HepG2 (cell line): ENCODE results near the gene SERINC4. TPM values are rescaled to one million over a fixed set of nuclear protein-coding genes. Genes with fewer than 3 reads are reported as not detected.
A peak's percentile ranks its signal among the peaks of the same experiment; 100 is the strongest.

Experiments used
- ARNT2 ChIP-seq: sonication (generic); formaldehyde crosslinking; IDR thresholded peaks from 2 replicates; pipeline ENCODE4 v1.8.0; 2022; ENCODE audit warnings: mild to moderate bottlenecking, low read depth, missing genetic modification reagents, moderate library complexity
- BORCS8-MEF2B ChIP-seq: sonication (generic); formaldehyde crosslinking; IDR thresholded peaks from 2 replicates; pipeline ENCODE4 v1.8.0; 2022; ENCODE audit warnings: mild to moderate bottlenecking, missing genetic modification reagents
- CBX5 ChIP-seq: sonication (generic); formaldehyde crosslinking; IDR thresholded peaks from 2 replicates; pipeline ENCODE4 v1.4.0; 2020; ENCODE audit warnings: missing genetic modification reagents, borderline replicate concordance
- GABPA ChIP-seq, 2 experiments: IDR thresholded peaks; 2 replicates each; pipeline ENCODE4 v1.6.1; 2011 to 2016; ENCODE audit warnings: low read depth in 2 of 2, low read length in 1 of 2, missing biosample characterization in 1 of 2, missing genetic modification characterization in 1 of 2
- NR2C2 ChIP-seq: sonication (generic); formaldehyde crosslinking; IDR thresholded peaks from 2 replicates; pipeline ENCODE4 v1.4.0; 2020; ENCODE audit warnings: missing genetic modification reagents, mild to moderate bottlenecking, moderate library complexity, borderline replicate concordance
- REPIN1 ChIP-seq: sonication (generic); formaldehyde crosslinking; IDR thresholded peaks from 2 replicates; pipeline ENCODE4 v1.8.0; 2022; ENCODE audit warnings: missing genetic modification reagents, low read depth, mild to moderate bottlenecking, borderline replicate concordance
- SPEN ChIP-seq: sonication (generic); formaldehyde crosslinking; IDR thresholded peaks from 2 replicates; pipeline ENCODE4 v1.5.1; 2020; ENCODE audit warnings: low read depth, mild to moderate bottlenecking, missing genetic modification reagents
- TCF7 ChIP-seq: sonication (generic); IDR thresholded peaks from 2 replicates; pipeline ENCODE4 v1.6.1; 2016; ENCODE audit warnings: antibody characterized with exemption, low read depth
- ZSCAN9 ChIP-seq: IDR thresholded peaks from 2 replicates; pipeline ENCODE4 v1.6.1; 2016; ENCODE audit warnings: borderline replicate concordance
- polyA plus RNA-seq, 8 experiments: library from polyadenylated mRNA; depleted of rRNA in 3 of 8; stranded (reverse) in 7 of 8; unstranded in 1 of 8; fragments of >200 nt; fragmentation: Illumina TruSeq in 4 of 8; extraction: Trizol in 4 of 8; gene quantifications; 2 replicates each; pipeline versions ENCODE4 v1.2.1 to v1.2.3, GENCODE V29; 2011 to 2016; ENCODE audit warnings: low read depth in 4 of 8, missing spikeins in 1 of 8, mixed read lengths in 1 of 8; ENCODE audit not compliant: insufficient read depth in 1 of 8
- total RNA-seq, 5 experiments: library from RNA; depleted of rRNA; stranded (reverse); fragments of >200 nt; fragmentation: Illumina TruSeq; extraction: Trizol; gene quantifications; 2 replicates each; pipeline ENCODE4 v1.2.3, GENCODE V29; 2016; ENCODE audit warnings: low read depth in 1 of 5
- TF ChIP-seq, protein P1 (sequence below): sonication (generic); formaldehyde crosslinking; IDR thresholded peaks from one replicate; pipeline ENCODE4 v1.5.1; 2020; ENCODE audit warnings: mild to moderate bottlenecking, missing genetic modification reagents; ENCODE audit errors: not compliant biosample characterization
- TF ChIP-seq, protein P2 (sequence below): IDR thresholded peaks from 2 replicates; pipeline ENCODE4 v1.6.1; 2018; ENCODE audit warnings: missing genetic modification reagents
- TF ChIP-seq, protein P3 (sequence below): sonication (generic); formaldehyde crosslinking; IDR thresholded peaks from 2 replicates; pipeline ENCODE4 v1.4.0; 2020; ENCODE audit warnings: missing genetic modification reagents, mild to moderate bottlenecking, borderline replicate concordance
- TF ChIP-seq, protein P4 (sequence below): sonication (generic); formaldehyde crosslinking; IDR thresholded peaks from 2 replicates; pipeline ENCODE4 v1.4.0; 2020; ENCODE audit warnings: missing genetic modification reagents, mild to moderate bottlenecking, borderline replicate concordance

Gene SERINC4
- total and polyA plus RNA-seq, 2 of the 13 experiments (the other 11 are each of a cell fraction or from before 2014, with no cell fraction given) = not detected

DNA sequence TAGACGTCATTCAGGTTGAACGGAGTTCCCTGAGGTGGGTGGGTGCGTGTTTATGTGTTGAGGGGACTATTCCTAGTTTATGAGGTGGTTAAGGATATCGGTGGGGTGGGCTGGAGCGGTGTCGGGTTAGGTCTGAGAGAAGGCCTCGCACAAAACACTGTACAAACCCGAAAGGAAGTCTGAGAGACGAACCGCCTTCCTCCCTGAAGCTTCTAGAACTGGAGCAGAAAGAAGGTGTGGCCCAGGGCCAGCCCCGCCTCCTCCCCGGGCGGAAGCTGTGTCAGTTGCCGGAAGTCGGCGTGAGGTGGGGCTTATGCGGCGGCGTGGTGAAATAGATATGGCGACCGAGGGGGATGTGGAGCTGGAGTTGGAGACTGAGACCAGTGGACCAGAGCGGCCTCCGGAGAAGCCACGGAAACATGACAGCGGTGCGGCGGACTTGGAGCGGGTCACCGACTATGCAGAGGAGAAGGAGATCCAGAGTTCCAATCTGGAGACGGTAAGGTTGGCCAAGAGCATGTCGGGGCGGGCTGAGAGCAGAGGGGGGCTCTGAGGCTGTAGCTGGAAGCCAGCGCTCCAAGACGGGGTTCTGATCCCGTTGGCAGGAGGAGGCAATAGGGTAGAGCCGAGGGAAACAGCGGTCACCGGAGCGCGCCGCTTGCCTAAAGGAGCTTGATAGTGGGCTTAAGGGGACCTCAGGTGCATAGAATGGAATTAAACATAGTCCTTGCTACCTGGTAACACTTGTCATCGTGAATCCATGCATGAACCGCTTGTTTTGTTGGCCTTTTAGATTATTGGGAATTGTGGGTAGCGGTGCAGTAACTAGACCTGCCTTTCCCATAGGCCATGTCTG is 494 bp upstream of the SERINC4 start, which contains the start of gene HYPK (continued):
- TF ChIP-seq, protein P1, sequence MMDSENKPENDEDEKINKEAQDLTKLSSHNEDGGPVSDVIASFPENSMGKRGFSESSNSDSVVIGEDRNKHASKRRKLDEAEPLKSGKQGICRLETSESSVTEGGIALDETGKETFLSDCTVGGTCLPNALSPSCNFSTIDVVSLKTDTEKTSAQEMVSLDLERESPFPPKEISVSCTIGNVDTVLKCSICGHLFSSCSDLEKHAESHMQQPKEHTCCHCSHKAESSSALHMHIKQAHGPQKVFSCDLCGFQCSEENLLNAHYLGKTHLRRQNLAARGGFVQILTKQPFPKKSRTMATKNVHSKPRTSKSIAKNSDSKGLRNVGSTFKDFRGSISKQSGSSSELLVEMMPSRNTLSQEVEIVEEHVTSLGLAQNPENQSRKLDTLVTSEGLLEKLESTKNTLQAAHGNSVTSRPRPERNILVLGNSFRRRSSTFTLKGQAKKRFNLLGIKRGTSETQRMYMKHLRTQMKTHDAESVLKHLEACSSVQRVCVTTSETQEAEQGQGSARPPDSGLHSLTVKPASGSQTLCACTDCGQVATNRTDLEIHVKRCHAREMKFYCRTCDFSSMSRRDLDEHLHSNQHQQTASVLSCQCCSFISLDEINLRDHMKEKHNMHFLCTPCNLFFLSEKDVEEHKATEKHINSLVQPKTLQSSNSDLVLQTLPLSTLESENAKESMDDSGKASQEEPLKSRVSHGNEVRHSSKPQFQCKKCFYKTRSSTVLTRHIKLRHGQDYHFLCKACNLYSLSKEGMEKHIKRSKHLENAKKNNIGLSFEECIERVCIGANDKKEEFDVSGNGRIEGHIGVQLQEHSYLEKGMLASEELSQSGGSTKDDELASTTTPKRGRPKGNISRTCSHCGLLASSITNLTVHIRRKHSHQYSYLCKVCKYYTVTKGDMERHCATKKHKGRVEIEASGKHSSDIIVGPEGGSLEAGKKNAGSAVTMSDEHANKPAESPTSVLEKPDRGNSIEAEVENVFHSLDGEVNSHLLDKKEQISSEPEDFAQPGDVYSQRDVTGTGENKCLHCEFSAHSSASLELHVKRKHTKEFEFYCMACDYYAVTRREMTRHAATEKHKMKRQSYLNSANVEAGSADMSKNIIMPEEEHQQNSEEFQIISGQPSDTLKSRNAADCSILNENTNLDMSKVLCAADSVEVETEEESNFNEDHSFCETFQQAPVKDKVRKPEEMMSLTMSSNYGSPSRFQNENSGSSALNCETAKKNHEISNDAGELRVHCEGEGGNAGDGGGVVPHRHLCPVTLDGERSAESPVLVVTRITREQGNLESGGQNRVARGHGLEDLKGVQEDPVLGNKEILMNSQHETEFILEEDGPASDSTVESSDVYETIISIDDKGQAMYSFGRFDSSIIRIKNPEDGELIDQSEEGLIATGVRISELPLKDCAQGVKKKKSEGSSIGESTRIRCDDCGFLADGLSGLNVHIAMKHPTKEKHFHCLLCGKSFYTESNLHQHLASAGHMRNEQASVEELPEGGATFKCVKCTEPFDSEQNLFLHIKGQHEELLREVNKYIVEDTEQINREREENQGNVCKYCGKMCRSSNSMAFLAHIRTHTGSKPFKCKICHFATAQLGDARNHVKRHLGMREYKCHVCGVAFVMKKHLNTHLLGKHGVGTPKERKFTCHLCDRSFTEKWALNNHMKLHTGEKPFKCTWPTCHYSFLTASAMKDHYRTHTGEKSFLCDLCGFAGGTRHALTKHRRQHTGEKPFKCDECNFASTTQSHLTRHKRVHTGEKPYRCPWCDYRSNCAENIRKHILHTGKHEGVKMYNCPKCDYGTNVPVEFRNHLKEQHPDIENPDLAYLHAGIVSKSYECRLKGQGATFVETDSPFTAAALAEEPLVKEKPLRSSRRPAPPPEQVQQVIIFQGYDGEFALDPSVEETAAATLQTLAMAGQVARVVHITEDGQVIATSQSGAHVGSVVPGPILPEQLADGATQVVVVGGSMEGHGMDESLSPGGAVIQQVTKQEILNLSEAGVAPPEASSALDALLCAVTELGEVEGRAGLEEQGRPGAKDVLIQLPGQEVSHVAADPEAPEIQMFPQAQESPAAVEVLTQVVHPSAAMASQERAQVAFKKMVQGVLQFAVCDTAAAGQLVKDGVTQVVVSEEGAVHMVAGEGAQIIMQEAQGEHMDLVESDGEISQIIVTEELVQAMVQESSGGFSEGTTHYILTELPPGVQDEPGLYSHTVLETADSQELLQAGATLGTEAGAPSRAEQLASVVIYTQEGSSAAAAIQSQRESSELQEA (CRISPR knock-in tag) = peak; percentile 71
- TF ChIP-seq, protein P2, sequence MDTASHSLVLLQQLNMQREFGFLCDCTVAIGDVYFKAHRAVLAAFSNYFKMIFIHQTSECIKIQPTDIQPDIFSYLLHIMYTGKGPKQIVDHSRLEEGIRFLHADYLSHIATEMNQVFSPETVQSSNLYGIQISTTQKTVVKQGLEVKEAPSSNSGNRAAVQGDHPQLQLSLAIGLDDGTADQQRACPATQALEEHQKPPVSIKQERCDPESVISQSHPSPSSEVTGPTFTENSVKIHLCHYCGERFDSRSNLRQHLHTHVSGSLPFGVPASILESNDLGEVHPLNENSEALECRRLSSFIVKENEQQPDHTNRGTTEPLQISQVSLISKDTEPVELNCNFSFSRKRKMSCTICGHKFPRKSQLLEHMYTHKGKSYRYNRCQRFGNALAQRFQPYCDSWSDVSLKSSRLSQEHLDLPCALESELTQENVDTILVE = 0 out of 2 replicates have a peak, but pooled peaks have one; percentile 16
- TF ChIP-seq, protein P3, sequence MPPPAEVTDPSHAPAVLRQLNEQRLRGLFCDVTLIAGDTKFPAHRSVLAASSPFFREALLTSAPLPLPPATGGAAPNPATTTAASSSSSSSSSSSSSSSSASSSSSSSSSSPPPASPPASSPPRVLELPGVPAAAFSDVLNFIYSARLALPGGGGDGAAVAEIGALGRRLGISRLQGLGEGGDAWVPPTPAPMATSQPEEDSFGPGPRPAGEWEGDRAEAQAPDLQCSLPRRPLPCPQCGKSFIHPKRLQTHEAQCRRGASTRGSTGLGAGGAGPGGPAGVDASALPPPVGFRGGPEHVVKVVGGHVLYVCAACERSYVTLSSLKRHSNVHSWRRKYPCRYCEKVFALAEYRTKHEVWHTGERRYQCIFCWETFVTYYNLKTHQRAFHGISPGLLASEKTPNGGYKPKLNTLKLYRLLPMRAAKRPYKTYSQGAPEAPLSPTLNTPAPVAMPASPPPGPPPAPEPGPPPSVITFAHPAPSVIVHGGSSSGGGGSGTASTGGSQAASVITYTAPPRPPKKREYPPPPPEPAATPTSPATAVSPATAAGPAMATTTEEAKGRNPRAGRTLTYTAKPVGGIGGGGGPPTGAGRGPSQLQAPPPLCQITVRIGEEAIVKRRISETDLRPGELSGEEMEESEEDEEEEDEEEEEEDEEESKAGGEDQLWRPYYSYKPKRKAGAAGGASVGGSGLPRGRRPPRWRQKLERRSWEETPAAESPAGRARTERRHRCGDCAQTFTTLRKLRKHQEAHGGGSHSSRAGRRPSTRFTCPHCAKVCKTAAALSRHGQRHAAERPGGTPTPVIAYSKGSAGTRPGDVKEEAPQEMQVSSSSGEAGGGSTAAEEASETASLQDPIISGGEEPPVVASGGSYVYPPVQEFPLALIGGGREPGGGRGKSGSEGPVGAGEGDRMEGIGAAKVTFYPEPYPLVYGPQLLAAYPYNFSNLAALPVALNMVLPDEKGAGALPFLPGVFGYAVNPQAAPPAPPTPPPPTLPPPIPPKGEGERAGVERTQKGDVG = peak; percentile 61; the same call in 1 of the 2 replicates
- TF ChIP-seq, protein P4, sequence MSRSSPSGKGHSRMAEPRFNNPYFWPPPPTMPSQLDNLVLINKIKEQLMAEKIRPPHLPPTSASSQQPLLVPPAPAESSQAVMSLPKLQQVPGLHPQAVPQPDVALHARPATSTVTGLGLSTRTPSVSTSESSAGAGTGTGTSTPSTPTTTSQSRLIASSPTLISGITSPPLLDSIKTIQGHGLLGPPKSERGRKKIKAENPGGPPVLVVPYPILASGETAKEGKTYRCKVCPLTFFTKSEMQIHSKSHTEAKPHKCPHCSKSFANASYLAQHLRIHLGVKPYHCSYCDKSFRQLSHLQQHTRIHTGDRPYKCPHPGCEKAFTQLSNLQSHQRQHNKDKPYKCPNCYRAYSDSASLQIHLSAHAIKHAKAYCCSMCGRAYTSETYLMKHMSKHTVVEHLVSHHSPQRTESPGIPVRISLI (CRISPR knock-in tag) = no peak
- TF ChIP-seq CBX5 (CRISPR knock-in tag) (no peak; the same call in 1 of the 2 replicates), NR2C2 (no peak), BORCS8-MEF2B (CRISPR knock-in tag) (peak; percentile 76; the same call in 1 of the 2 replicates), SPEN (CRISPR knock-in tag) (peak; percentile 26; the same call in 1 of the 2 replicates), TCF7 (no peak), ARNT2 (CRISPR knock-in tag) (peak; percentile 90), ZSCAN9 (0 out of 2 replicates have a peak, but pooled peaks have one; percentile 27), REPIN1 (0 out of 2 replicates have a peak, but pooled peaks have one; percentile 27), GABPA (IDR thresholded peaks at IDR 0.05; ENCODE audit: low read depth, low read length) (peak; percentile 83), GABPA (CRISPR knock-in tag; IDR thresholded peaks at IDR 0.05; ENCODE audit: low read depth) (peak; percentile 97)
